HG03159 (cell line): ENCODE results near the gene ITPKC.

ENCODE experiments used
- ATAC-seq: cut with Tn5 transposase; IDR thresholded peaks from one replicate; pipeline ENCODE4 v1.9.1; 2021; ENCODE audit warnings: mild to moderate bottlenecking, moderate library complexity; ENCODE audit not compliant: unreplicated experiment

The ITPKC gene

GRCh38 chr19:40716482-40717324 lies at the start of gene ITPKC, which contains the start of gene COQ8B:
TSS of gene ITPKC (plus strand) at chr19:40717112. CDS start at chr19:40717136, 24 bp downstream.
TSS of gene COQ8B (minus strand) at chr19:40716886. CDS start at chr19:40714632, 2,254 bp downstream.
- peak; percentile 70 for ATAC-seq

GRCh38 chr19:40667602-40668001 lies 49.3 kb upstream of the ITPKC start:
- no peak for ATAC-seq

- ATAC-seq = no peak
Measured at GRCh38 chr19:40668991-40669614, 47.8 kb upstream of the ITPKC start.

- no peak for ATAC-seq
Measured at GRCh38 chr19:40671404-40671803, 45.5 kb upstream of the ITPKC start.

GRCh38 chr19:40672038-40672437 lies 44.9 kb upstream of the ITPKC start:
- ATAC-seq = no peak

GRCh38 chr19:40672573-40673299 lies 44.2 kb upstream of the ITPKC start:
- ATAC-seq = no peak

GRCh38 chr19:40673397-40673796 lies 43.5 kb upstream of the ITPKC start:
- no peak for ATAC-seq

GRCh38 chr19:40674291-40674690 lies 42.6 kb upstream of the ITPKC start:
- ATAC-seq = no peak

- ATAC-seq = no peak
Measured at GRCh38 chr19:40677156-40677555, 39.8 kb upstream of the ITPKC start.

- no peak for ATAC-seq
Measured at GRCh38 chr19:40681039-40681438, 35.9 kb upstream of the ITPKC start.

GRCh38 chr19:40682431-40682964 lies 34.4 kb upstream of the ITPKC start:
- ATAC-seq = no peak

- ATAC-seq = no peak
Measured at GRCh38 chr19:40683437-40683836, 33.5 kb upstream of the ITPKC start.

GRCh38 chr19:40684280-40684679 lies 32.6 kb upstream of the ITPKC start:
- no peak for ATAC-seq

GRCh38 chr19:40685016-40685526 lies 31.8 kb upstream of the ITPKC start:
- ATAC-seq = no peak

- no peak for ATAC-seq
Measured at GRCh38 chr19:40685563-40685962, 31.3 kb upstream of the ITPKC start.

- no peak for ATAC-seq
Measured at GRCh38 chr19:40686882-40687524, 29.9 kb upstream of the ITPKC start.

- no peak for ATAC-seq
Measured at GRCh38 chr19:40687525-40688016, 29.3 kb upstream of the ITPKC start.

- no peak for ATAC-seq
Measured at GRCh38 chr19:40688309-40688708, 28.6 kb upstream of the ITPKC start.

- ATAC-seq = no peak
Measured at GRCh38 chr19:40688987-40689338, 27.9 kb upstream of the ITPKC start.

- no peak for ATAC-seq
Measured at GRCh38 chr19:40689339-40690049, 27.4 kb upstream of the ITPKC start.
